ENCODE measurements around the gene SORCS2. TPM values are rescaled to one million over a fixed set of nuclear protein-coding genes. Genes with fewer than 3 reads are reported as not detected.
A peak's percentile ranks its signal among the peaks of the same experiment; 100 is the strongest.

The SORCS2 gene
- total RNA-seq, 2 experiments from 2014 or later = 0.07 to 0.15 TPM

DNA sequence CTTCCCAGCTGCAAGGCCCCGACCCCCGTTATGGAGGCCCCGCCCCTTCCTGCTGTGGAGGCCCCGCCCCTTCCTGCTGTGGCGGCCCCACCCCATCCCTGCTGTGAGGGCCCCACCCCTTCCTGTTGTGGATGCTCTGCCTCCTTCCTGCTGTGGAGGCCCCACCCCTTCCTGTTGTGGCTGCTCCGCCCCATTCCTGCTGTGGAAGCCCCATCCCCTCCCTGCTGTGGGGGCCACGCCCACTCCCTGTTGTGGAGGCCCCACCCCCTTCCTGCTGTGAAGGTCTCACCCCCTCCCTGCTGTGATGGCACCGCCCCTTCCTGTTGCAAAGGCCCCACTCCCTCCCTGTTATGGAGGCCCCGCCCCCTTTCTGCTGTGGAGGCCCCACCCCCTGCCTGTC, 347.3 kb downstream of the SORCS2 start:
- Mint-ChIP-seq H3K9me3 (peaks cover 2% of the 10 kb centered on the region), H3K4me1 (ENCODE audit: low read depth) (no peaks in the 10 kb centered on the region), H3K27ac (no peak overlapping the region), H3K36me3 (ENCODE audit: low read depth) (no peaks in the 10 kb centered on the region), H3K4me3 (no peak overlapping the region), H3K27me3 (ENCODE audit: low read depth) (no peaks in the 10 kb centered on the region)
- CTCF ChIA-PET = no interaction called here
- peak; percentile 70 for DNase-seq
- intact Hi-C loops (cut with micrococcal nuclease) = no loop called here

DNA sequence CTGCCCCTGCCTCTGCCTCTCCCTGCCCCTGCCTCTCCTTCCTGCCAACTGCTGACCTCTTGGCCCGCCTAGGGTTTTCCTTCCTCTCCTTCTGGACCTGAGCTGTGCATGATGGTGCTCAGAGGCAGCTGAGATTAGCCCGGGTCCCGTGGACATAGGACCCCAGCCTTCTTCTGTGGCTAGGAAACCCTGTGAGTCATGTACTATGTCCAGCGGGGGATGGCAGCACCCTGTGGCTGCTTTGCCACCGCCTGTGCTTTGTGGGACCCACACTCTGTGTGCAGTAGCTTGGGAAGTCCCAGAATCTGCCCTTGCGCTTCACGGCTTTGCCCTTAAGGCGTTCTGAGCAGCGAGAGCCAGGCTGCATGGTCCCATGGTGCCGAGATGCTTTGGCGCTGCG, 347.9 kb downstream of the SORCS2 start:
- Mint-ChIP-seq H3K4me1 (ENCODE audit: low read depth) (no peaks in the 10 kb centered on the region), H3K4me3 (no peak overlapping the region), H3K9me3 (peaks cover 2% of the 10 kb centered on the region), H3K27me3 (ENCODE audit: low read depth) (no peaks in the 10 kb centered on the region), H3K36me3 (ENCODE audit: low read depth) (no peaks in the 10 kb centered on the region), H3K27ac (no peak overlapping the region)
- CTCF ChIA-PET = no interaction called here
- intact Hi-C loops (cut with micrococcal nuclease) = no loop called here
- no peak for DNase-seq

DNA sequence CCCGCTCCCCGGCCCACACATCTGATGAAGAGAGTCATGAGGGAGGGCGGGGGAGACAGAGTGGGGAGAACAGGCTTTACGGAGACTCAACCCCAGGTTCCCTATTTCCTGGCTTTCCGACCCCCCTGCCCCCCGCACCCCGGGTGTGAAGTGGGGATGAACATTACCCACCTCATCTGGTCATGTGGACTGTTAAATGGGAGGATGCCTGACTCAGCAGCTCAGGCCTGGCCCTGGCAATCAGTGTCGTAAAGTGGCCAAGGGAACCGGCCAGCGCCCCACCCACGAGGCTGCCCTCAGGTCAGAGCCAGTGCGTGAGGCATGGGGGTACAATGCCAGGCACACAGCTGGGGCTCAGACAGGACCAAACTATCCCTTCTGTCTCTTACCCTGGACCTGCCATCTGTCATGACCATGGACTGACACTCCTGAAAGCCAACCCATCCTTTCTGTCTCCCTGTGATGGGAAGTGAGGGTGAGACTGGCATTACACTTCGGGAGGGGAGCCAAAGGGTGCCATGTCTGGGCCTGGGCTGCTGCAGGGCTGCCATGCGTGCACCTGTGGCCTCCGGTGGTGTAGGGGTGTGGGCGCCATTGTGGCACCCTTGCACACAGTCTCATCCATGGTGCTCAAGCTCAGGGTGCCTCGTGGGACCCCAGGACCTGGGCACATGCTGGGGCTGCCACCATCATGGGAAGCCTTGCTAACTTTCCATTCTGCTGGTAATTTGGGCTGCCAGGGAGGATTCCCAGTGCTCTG, 348.5 kb downstream of the SORCS2 start:
- CTCF ChIA-PET = no interaction called here
- Mint-ChIP-seq H3K4me1 (ENCODE audit: low read depth) (no peaks in the 10 kb centered on the region), H3K4me3 (no peak overlapping the region), H3K27ac (no peak overlapping the region), H3K27me3 (ENCODE audit: low read depth) (no peaks in the 10 kb centered on the region), H3K9me3 (peaks cover 2% of the 10 kb centered on the region), H3K36me3 (ENCODE audit: low read depth) (no peaks in the 10 kb centered on the region)
- no peak for DNase-seq
- intact Hi-C loops (cut with micrococcal nuclease) = no loop called here

DNA sequence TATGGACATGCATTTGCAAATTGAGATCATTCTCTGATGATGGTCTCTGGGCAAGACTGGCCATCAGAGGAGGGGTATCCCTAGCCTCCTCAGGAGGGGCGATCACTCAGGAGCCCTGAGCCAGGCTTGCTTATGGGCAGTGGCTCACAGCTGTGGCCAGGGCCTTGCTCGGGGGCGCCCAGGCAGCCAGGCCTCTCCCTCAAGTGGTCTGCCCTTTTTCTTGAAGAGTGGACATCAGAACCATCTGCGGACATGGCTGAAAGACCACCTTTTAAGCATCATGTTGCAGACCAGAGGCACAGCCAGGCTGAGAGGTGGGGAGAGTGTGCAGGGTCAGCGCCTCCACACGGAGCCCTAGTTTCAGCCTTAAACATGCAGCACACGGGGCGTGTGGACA, 349.1 kb downstream of the SORCS2 start:
- Mint-ChIP-seq H3K27me3 (ENCODE audit: low read depth) (no peaks in the 10 kb centered on the region), H3K9me3 (peaks cover 2% of the 10 kb centered on the region), H3K27ac (no peak overlapping the region), H3K36me3 (ENCODE audit: low read depth) (no peaks in the 10 kb centered on the region), H3K4me1 (ENCODE audit: low read depth) (no peaks in the 10 kb centered on the region), H3K4me3 (no peak overlapping the region)
- intact Hi-C loops (cut with micrococcal nuclease) = no loop called here
- CTCF ChIA-PET = no interaction called here
- DNase-seq = no peak

DNA sequence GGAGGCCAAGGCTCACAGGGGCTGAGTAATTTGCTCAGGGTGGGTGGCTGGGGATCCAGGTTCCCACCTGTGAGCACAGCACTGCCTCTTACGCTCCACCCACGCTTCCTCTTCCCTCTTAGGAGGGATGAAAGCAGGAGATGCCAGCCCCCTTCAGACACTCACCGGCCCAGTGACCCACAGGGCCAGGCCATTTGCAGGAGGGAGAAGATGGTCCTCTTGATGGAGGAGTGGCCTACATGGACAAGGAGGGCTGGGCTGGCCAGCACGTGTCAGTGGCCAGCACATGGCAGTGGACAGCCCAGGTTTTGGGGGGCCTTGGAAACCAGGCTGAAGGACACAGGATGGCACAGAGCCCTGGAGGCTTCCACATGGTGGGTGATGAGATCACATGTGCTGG, 350.4 kb downstream of the SORCS2 start:
- intact Hi-C loops (cut with micrococcal nuclease) = no loop called here
- peaks cover 2% of the 10 kb centered on the region for H3K9me3 Mint-ChIP-seq
- no peaks in the 10 kb centered on the region for H3K4me1 Mint-ChIP-seq (ENCODE audit: low read depth)
- no peaks in the 10 kb centered on the region for H3K36me3 Mint-ChIP-seq (ENCODE audit: low read depth)
- H3K27ac Mint-ChIP-seq = no peak overlapping the region
- H3K27me3 Mint-ChIP-seq (ENCODE audit: low read depth) = no peaks in the 10 kb centered on the region
- H3K4me3 Mint-ChIP-seq = no peak overlapping the region
- CTCF ChIA-PET = no interaction called here
- DNase-seq = no peak

DNA sequence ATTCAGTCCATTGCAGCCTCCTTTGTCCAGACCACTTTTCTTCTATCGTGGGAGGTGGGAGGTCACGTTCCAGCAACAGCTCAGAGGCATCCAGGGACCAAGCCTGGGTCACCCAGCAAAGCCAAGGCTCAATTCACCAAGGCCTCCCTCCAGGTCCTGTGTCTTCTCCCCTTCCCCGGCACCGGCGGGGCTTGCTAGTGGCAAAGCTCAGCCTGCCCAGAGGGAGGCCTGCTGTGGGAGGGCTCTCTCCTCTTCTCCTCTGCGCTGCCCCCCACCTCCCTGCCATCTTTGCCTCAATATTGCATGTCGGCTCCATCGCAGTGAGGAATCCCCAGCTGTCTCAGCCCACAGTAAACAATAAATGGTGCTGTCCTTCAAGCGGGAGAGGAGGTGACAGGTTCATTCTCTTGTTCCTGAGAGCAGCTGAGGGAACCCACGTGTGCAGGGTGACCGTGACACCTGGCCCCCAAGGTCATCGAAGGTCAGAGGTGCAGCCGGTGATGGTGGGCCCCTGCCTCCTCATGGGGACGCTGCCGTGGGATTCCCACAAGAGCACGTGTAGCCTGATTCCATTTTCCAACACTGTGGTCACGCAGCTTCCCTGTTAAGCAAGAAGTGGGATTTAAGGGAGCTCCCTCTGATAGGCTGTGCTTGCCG, 353.9 kb downstream of the SORCS2 start:
- Mint-ChIP-seq H3K36me3 (ENCODE audit: low read depth) (no peaks in the 10 kb centered on the region), H3K4me3 (no peak overlapping the region), H3K27me3 (ENCODE audit: low read depth) (no peaks in the 10 kb centered on the region), H3K27ac (no peak overlapping the region), H3K9me3 (no peaks in the 10 kb centered on the region), H3K4me1 (ENCODE audit: low read depth) (no peaks in the 10 kb centered on the region)
- CTCF ChIA-PET = interaction anchor here (0.6 kb wide), 1 partner anchor 1344 kb away, joined by 3 read pairs; no protein-coding TSS in a partner anchor
- intact Hi-C loops (cut with micrococcal nuclease) = no loop called here
- DNase-seq = no peak

DNA sequence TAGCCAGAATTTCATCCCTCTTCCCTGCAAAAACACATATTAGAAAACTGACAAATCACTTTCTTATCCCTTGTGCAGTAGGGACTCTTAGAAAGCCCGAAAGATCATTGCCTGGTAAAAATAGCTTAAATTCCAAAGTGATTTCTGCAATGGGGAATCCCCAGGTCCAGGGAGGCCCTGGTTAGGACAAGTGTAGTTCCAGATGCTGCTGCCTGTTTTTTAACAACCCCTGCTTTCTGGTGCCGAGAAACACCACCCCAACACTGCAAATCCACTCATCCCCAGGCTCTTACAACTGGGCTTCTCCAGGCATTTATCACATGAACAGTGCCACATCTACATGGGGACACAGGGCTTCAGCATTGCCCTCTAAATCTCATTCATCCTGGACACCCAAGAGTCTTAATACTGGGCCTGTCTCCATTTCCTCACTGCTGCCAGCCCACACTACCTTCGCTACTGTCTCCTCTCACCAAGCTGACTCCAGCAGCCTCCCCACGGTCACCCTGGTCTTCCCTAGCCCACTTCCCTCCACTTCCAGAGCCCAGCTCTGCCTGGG, 354.6 kb downstream of the SORCS2 start:
- no peak overlapping the region for H3K4me3 Mint-ChIP-seq
- DNase-seq = no peak
- H3K36me3 Mint-ChIP-seq (ENCODE audit: low read depth) = no peaks in the 10 kb centered on the region
- H3K27me3 Mint-ChIP-seq (ENCODE audit: low read depth) = no peaks in the 10 kb centered on the region
- intact Hi-C loops (cut with micrococcal nuclease) = no loop called here
- CTCF ChIA-PET = no interaction called here
- H3K4me1 Mint-ChIP-seq (ENCODE audit: low read depth) = no peaks in the 10 kb centered on the region
- no peaks in the 10 kb centered on the region for H3K9me3 Mint-ChIP-seq
- no peak overlapping the region for H3K27ac Mint-ChIP-seq

DNA sequence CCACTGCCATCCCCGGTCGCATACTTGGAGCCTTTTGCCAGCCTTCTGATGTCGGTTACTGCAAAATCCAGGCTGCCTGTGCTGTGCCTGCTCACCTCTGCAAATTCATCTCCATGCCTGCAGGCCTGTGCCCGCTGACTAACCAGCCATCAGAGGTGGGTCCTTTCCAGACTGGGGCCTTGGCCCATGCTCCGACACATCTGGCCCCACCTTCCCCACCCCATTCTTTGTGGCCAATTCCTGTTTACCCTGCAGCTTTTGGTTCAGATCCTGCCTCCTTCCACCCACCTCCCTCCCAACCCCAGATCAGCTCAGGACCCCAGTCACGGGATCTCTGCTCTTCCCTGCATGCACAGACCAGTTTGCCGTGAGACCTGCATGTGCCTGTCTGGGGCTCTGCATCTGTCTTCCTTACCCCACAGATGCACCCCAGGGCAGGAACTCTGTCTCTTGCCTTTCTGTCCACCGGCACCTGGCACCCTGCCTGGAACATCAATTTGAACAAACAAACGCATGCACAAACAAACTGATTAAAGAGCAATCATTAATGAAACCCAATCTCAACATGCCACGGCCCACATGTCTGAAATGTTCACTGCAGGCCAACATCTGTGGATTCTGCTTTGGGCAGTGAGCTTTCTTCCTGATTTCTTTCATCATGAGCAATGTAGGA, 355.2 kb downstream of the SORCS2 start:
- CTCF ChIA-PET = no interaction called here
- H3K27ac Mint-ChIP-seq = no peak overlapping the region
- no peaks in the 10 kb centered on the region for H3K27me3 Mint-ChIP-seq (ENCODE audit: low read depth)
- no peaks in the 10 kb centered on the region for H3K36me3 Mint-ChIP-seq (ENCODE audit: low read depth)
- no peaks in the 10 kb centered on the region for H3K4me1 Mint-ChIP-seq (ENCODE audit: low read depth)
- no peak for DNase-seq
- no peak overlapping the region for H3K4me3 Mint-ChIP-seq
- peaks cover 4% of the 10 kb centered on the region for H3K9me3 Mint-ChIP-seq
- intact Hi-C loops (cut with micrococcal nuclease) = no loop called here

DNA sequence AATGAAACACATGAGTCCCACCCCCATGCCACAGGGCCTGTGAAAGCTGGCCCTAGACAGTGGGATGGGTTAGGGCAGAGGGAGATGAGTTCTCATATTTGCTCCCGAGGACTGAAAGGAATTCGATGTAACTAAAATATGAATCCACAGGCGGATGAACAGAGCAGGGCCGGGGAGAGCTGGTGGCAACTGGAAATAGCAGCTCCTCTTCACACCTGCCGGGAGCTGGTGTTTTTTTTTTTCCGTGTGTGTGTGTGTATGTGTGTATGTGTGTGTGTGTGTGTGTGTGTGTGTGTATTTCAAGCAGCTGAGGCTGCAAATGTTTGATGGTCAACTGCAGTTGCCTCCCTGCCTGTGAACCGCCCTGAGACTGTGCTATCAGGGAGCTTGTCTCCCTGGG, 357.5 kb downstream of the SORCS2 start:
- H3K36me3 Mint-ChIP-seq (ENCODE audit: low read depth) = no peaks in the 10 kb centered on the region
- intact Hi-C loops (cut with micrococcal nuclease) = no loop called here
- CTCF ChIA-PET = no interaction called here
- no peaks in the 10 kb centered on the region for H3K4me1 Mint-ChIP-seq (ENCODE audit: low read depth)
- H3K4me3 Mint-ChIP-seq = no peak overlapping the region
- no peak overlapping the region for H3K27ac Mint-ChIP-seq
- H3K27me3 Mint-ChIP-seq (ENCODE audit: low read depth) = no peaks in the 10 kb centered on the region
- DNase-seq = no peak
- H3K9me3 Mint-ChIP-seq = peaks cover 26% of the 10 kb centered on the region

DNA sequence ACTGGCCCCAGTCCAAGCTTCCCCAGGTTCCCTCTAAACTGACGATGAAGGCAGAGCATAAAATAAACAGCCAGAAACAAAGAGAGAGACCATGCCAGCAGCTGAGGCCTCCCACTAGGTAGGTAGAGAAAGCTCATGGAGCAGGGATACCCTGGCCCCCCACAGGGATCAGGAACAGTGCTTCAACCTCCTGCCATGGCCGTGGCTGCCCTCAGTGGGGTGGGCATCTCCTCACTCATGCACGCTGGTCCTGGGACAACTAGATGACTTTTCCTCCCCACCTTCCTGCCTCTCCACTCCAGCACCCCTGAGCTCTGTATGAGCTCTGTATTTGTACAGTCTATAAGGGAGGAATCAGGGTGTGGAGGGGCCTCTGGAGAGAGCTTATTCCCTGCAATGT, 360.1 kb downstream of the SORCS2 start:
- H3K4me3 Mint-ChIP-seq = no peak overlapping the region
- H3K27me3 Mint-ChIP-seq (ENCODE audit: low read depth) = no peaks in the 10 kb centered on the region
- peaks cover 32% of the 10 kb centered on the region for H3K9me3 Mint-ChIP-seq
- intact Hi-C loops (cut with micrococcal nuclease) = no loop called here
- H3K36me3 Mint-ChIP-seq (ENCODE audit: low read depth) = no peaks in the 10 kb centered on the region
- H3K27ac Mint-ChIP-seq = no peak overlapping the region
- CTCF ChIA-PET = no interaction called here
- no peaks in the 10 kb centered on the region for H3K4me1 Mint-ChIP-seq (ENCODE audit: low read depth)
- no peak for DNase-seq

DNA sequence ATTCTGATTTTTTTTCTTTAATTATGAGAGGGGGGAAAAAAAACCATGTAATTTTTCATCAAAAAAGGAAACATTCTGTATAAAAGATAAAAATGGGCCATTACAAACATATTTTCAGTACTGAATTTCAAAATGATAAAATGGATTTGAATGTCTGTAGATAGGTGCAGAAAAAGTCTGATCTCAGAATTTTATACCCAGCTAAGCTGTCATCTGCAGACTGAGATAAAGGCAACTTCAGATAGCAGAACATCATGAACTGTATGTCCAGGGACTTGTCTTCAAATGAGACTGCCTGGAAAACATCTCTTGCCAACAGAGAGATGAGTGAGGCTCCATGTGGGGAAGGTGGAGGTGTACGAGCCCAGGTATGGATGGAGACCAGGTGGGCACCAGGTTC, 360.9 kb downstream of the SORCS2 start:
- DNase-seq = no peak
- H3K36me3 Mint-ChIP-seq (ENCODE audit: low read depth) = no peaks in the 10 kb centered on the region
- no peak overlapping the region for H3K4me3 Mint-ChIP-seq
- H3K9me3 Mint-ChIP-seq = peaks cover 32% of the 10 kb centered on the region
- CTCF ChIA-PET = no interaction called here
- H3K4me1 Mint-ChIP-seq (ENCODE audit: low read depth) = no peaks in the 10 kb centered on the region
- intact Hi-C loops (cut with micrococcal nuclease) = no loop called here
- no peaks in the 10 kb centered on the region for H3K27me3 Mint-ChIP-seq (ENCODE audit: low read depth)
- no peak overlapping the region for H3K27ac Mint-ChIP-seq

DNA sequence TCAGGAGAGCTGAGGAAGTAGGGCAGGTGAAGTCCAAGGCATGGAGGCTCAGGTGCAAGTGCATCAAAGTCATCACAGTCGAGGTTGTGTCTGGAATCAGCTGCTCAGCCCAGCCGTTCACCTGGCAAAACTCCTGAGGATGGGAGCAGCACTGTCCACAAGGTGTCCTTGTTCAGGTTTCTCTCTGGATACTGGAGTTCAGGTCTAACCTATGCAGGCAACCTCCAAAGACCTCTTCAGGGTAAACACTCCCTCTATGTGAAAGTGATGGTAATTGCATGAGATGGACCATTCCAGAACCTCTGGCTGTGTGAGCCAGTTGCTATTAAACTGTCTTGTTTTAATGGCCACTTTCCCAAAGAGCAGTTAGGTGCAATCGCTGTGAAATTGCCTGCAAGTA, 362.6 kb downstream of the SORCS2 start:
- Mint-ChIP-seq H3K27me3 (ENCODE audit: low read depth) (no peaks in the 10 kb centered on the region), H3K4me1 (ENCODE audit: low read depth) (no peaks in the 10 kb centered on the region), H3K4me3 (no peak overlapping the region), H3K36me3 (ENCODE audit: low read depth) (no peaks in the 10 kb centered on the region), H3K27ac (no peak overlapping the region), H3K9me3 (peaks cover 32% of the 10 kb centered on the region)
- CTCF ChIA-PET = no interaction called here
- no peak for DNase-seq
- intact Hi-C loops (cut with micrococcal nuclease) = no loop called here

DNA sequence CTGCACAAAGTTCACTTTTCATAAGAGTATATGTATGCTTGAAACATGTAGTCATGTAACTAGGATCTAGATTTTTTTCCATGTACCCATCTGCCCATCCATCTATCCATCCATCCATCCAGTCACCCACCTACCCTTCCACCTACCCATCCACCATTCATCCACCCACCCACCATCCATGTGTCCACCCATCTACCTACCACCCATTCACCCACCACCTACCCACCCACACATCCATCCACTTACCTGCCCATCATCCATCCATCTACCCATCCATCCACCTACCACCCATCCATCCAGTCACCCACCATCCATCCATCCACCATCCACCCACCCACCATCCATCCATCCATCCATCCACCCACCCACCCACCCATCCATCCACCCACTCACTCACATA, 364.2 kb downstream of the SORCS2 start:
- intact Hi-C loops (cut with micrococcal nuclease) = no loop called here
- CTCF ChIA-PET = no interaction called here
- no peak overlapping the region for H3K27ac Mint-ChIP-seq

More for the DNA sequence above, 364.2 kb downstream of the SORCS2 start:
- Mint-ChIP-seq H3K4me3 (no peak overlapping the region), H3K36me3 (ENCODE audit: low read depth) (no peaks in the 10 kb centered on the region), H3K4me1 (ENCODE audit: low read depth) (no peaks in the 10 kb centered on the region), H3K9me3 (peaks cover 32% of the 10 kb centered on the region), H3K27me3 (ENCODE audit: low read depth) (no peaks in the 10 kb centered on the region)
- DNase-seq = no peak
